HT-29 (cell line): Measurements from ENCODE around the gene GTPBP4. TPM values are rescaled to one million over a fixed set of nuclear protein-coding genes. Genes with fewer than 3 reads are reported as not detected.
"Not testable (repeated sequence)": the region's sequence is repeated elsewhere in the genome, so short reads cannot be mapped to it uniquely, and the experiment has no call there.

ENCODE experiments used
- DNase-seq: peaks from one replicate; pipeline ENCODE4 v3.0.0-alpha.2; 2015; ENCODE audit warnings: low spot score
- total RNA-seq: library from RNA; depleted of rRNA; stranded (reverse); fragments of >200 nt; shearing (Covaris generic); gene quantifications from 2 replicates; pipeline ENCODE4 v1.2.3, GENCODE V29; 2014

GTPBP4 gene
- total RNA-seq, 1 experiment from 2014 or later, result 52.3 TPM

- no peak for DNase-seq
These were observed 672 bp downstream of the GTPBP4 start for GRCh38 chr10:988667-989545.

- DNase-seq, result no peak
These were observed 2.6 kb downstream of the GTPBP4 start for GRCh38 chr10:990808-991207.

GRCh38 chr10:992467-992866 lies 4.2 kb downstream of the GTPBP4 start:
- DNase-seq, result no peak

GRCh38 chr10:992871-993270 lies 4.6 kb downstream of the GTPBP4 start:
- DNase-seq, result no peak

GRCh38 chr10:994836-995558 lies 6.8 kb downstream of the GTPBP4 start:
- no peak for DNase-seq

GRCh38 chr10:995559-995926 lies 7.3 kb downstream of the GTPBP4 start:
- DNase-seq, result no peak

GRCh38 chr10:996031-996430 lies 7.8 kb downstream of the GTPBP4 start:
- DNase-seq, result no peak

- no peak for DNase-seq
These were observed 9.2 kb downstream of the GTPBP4 start for GRCh38 chr10:997266-998022.

- no peak for DNase-seq
These were observed 14.3 kb downstream of the GTPBP4 start for GRCh38 chr10:1002425-1003006.

GRCh38 chr10:1003884-1004670 lies 15.8 kb downstream of the GTPBP4 start:
- no peak for DNase-seq

GRCh38 chr10:1006573-1006972 lies 18.3 kb downstream of the GTPBP4 start:
- DNase-seq, result no peak

GRCh38 chr10:1007583-1007982 lies 19.3 kb downstream of the GTPBP4 start:
- DNase-seq, result no peak

GRCh38 chr10:1009071-1009494 lies 20.8 kb downstream of the GTPBP4 start:
- no peak for DNase-seq

GRCh38 chr10:1009947-1010346 lies 21.7 kb downstream of the GTPBP4 start:
- not testable (repeated sequence) for DNase-seq

GRCh38 chr10:1010703-1011102 lies 22.5 kb downstream of the GTPBP4 start:
- no peak for DNase-seq

- no peak for DNase-seq
These were observed 23.5 kb downstream of the GTPBP4 start for GRCh38 chr10:1011696-1012095.

GRCh38 chr10:1015688-1016087 lies 27.5 kb downstream of the GTPBP4 start:
- DNase-seq, result no peak

GRCh38 chr10:1019362-1019761 lies 31.1 kb downstream of the GTPBP4 start:
- no peak for DNase-seq

GRCh38 chr10:1020460-1020859 lies 32.2 kb downstream of the GTPBP4 start:
- DNase-seq, result no peak

- DNase-seq, result no peak
These were observed 32.7 kb downstream of the GTPBP4 start for GRCh38 chr10:1020958-1021357.

- DNase-seq, result no peak
These were observed 34.2 kb downstream of the GTPBP4 start for GRCh38 chr10:1022413-1022812.
